Measurements from ENCODE around the gene SYK. TPM values are rescaled to one million over a fixed set of nuclear protein-coding genes. Genes with fewer than 3 reads are reported as not detected.
"Not testable (repeated sequence)": the region's sequence is repeated elsewhere in the genome, so short reads cannot be mapped to it uniquely, and the experiment has no call there.

The SYK gene
- total RNA-seq (2021; ENCODE audit: unreplicated experiment), result 9.0 TPM
- 2.5 and 4.8 TPM in 2 replicates for polyA plus RNA-seq (2012)
- Bru-seq, nascent RNA, result percentile 44 among the genes with signal in this experiment
- BruChase-seq, experiment 1, labeled RNA remaining after a 6-hour chase, result percentile 41 among the genes with signal in this experiment
- percentile 40 among the genes with signal in this experiment for BruChase-seq, experiment 2, labeled RNA remaining after a 2-hour chase
- long read RNA-seq, full-length matches to known transcripts, result 12 of 14 reads
- long read RNA-seq, partial matches to known transcripts, result 1 of 14 reads
- long read RNA-seq, other reads (novel, unspliced or antisense), result 1 of 14 reads

DNA sequence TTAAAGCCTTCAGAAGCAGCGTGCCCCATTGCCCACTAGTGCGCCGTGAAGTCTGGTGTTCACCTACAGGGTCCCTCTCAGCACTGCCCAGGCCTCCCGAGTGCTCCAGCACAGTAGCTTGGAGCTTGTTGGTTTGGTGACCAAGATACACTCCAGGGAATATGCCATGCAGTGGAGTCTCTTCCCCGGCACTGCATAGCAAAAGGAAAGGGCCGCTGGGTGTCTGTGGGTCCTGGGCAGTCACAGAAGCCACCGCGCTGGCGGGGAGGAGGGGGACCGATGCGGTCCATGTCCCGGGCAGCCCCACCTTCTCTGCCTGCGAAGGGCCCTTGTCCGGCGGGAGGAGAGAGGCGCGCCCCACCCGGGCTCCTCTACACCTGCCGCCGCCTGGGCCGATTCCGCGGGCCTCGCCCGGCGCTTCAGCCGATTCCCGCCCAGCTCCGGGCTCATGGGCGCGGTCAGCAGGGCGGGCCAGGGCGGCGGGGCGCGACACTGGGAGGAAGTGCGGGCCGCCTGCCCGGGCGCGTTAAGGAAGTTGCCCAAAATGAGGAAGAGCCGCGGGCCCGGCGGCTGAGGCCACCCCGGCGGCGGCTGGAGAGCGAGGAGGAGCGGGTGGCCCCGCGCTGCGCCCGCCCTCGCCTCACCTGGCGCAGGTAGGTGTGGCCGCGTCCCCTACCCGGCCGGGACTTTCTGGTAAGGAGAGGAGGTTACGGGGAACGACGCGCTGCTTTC lies at the start of gene SYK:
Gene SYK (plus strand): TSS at position 579 of the 732 bp plus-strand sequence. CDS start 42,080 bp downstream, outside the sequence.
- H3K27ac ChIP-seq (ENCODE audit: low read depth, low read length), result peak within 1 kb of the TSS; percentile 31; the same call in 1 of the 2 replicates
- peak within 1 kb of the TSS; percentile 46 for H3K9ac ChIP-seq (ENCODE audit: low read length)
- peak within 1 kb of the TSS; percentile 44 for H2AFZ ChIP-seq (ENCODE audit: low read depth, low read length, poor library complexity, severe bottlenecking)
- TF ChIP-seq, protein P1, sequence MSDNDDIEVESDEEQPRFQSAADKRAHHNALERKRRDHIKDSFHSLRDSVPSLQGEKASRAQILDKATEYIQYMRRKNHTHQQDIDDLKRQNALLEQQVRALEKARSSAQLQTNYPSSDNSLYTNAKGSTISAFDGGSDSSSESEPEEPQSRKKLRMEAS (IDR thresholded peaks at IDR 0.05), result peak; percentile 75
- no peak for TF ChIP-seq POLR2A (IDR thresholded peaks at IDR 0.05; ENCODE audit: borderline replicate concordance, extremely low read depth, insufficient read depth, insufficient read length)
- TF ChIP-seq POLR2AphosphoS5 (IDR thresholded peaks at IDR 0.05; ENCODE audit: low read depth, low read length), result peak; percentile 35; the same call in 1 of the 2 replicates
- TF ChIP-seq ZFX (IDR thresholded peaks at IDR 0.05), result peak; percentile 55; the same call in 1 of the 2 replicates
- no TSS peak for BruUV-seq (replicated peaks)
- H3K9me3 ChIP-seq (ENCODE audit: control insufficient read depth in 1 of 2, insufficient read depth in 1 of 2, low read depth in 1 of 2, low read length in 2 of 2), result no peaks in the 10 kb centered on the region
- peak; percentile 84 for ATAC-seq
- peak within 1 kb of the TSS; percentile 75 for H3K4me2 ChIP-seq (ENCODE audit: low read length)
- H3K4me3 ChIP-seq (replicated peaks in 1 of 2; ENCODE audit: low read depth in 1 of 2, low read length in 2 of 2), result peak within 1 kb of the TSS; percentile 50 to 57
- no peaks in the 10 kb centered on the region for H3K9me2 ChIP-seq (ENCODE audit: insufficient read depth)
- H3K79me2 ChIP-seq (ENCODE audit: insufficient read depth, low read length), result no peaks in the 10 kb centered on the region
- peaks cover 3 to 16% of the 10 kb centered on the region in 2 experiments for H3K4me1 ChIP-seq (ENCODE audit: control insufficient read depth in 1 of 2, insufficient read depth in 2 of 2, low read length in 2 of 2)
- intact Hi-C loops (cut with micrococcal nuclease), result no loop called here
- CTCF ChIA-PET, result no interaction called here
- H4K20me1 ChIP-seq (ENCODE audit: insufficient read depth), result no peaks in the 10 kb centered on the region
- RAD21 ChIA-PET (ENCODE audit: low non-redundant PET in 1 of 2, low total read pairs in 2 of 2, uncharacterized antibody in 2 of 2, unreplicated experiment in 2 of 2), result no interaction called here
- H3K36me3 ChIP-seq (ENCODE audit: control insufficient read depth in 1 of 2, insufficient read depth in 2 of 2, low read length in 2 of 2), result no peaks in the 10 kb centered on the region
- POLR2A ChIA-PET, result no interaction called here
- H3K27me3 ChIP-seq (ENCODE audit: insufficient read depth, low read length), result 0 out of 2 replicates have a peak, but pooled peaks cover 7% of the 10 kb centered on the region
- no peak for DNase-seq (ENCODE audit: low read depth, low spot score)

GRCh38 chr9:90755514-90756371 lies 45.9 kb upstream of the SYK start:
- H3K79me2 ChIP-seq (ENCODE audit: insufficient read depth, low read length); H3K4me3 ChIP-seq (replicated peaks in 1 of 2; ENCODE audit: low read depth in 1 of 2, low read length in 2 of 2); ATAC-seq; H4K20me1 ChIP-seq (ENCODE audit: insufficient read depth); POLR2A ChIA-PET; H3K36me3 ChIP-seq (ENCODE audit: control insufficient read depth in 1 of 2, insufficient read depth in 2 of 2, low read length in 2 of 2); H3K4me1 ChIP-seq (ENCODE audit: control insufficient read depth in 1 of 2, insufficient read depth in 2 of 2, low read length in 2 of 2); H3K27ac ChIP-seq (ENCODE audit: low read depth, low read length); H3K4me2 ChIP-seq (ENCODE audit: low read length); H2AFZ ChIP-seq (ENCODE audit: low read depth, low read length, poor library complexity, severe bottlenecking); H3K27me3 ChIP-seq (ENCODE audit: insufficient read depth, low read length); H3K9me3 ChIP-seq (ENCODE audit: control insufficient read depth in 1 of 2, insufficient read depth in 1 of 2, low read depth in 1 of 2, low read length in 2 of 2); H3K9ac ChIP-seq (ENCODE audit: low read length); BruUV-seq (replicated peaks); H3K9me2 ChIP-seq (ENCODE audit: insufficient read depth): not testable (repeated sequence)
- peak; percentile 26 for DNase-seq (ENCODE audit: low read depth, low spot score)
- intact Hi-C loops (cut with micrococcal nuclease), result loop anchor here (2.0 to 10.0 kb wide), 5 partner anchors 117 to 1158 kb away; no protein-coding TSS in a partner anchor
- TF ChIP-seq RAD21 (IDR thresholded peaks at IDR 0.05; ENCODE audit: low read depth) (peak; percentile 77), FOSL1 (IDR thresholded peaks at IDR 0.05; ENCODE audit: low read depth) (0 out of 2 replicates have a peak, but pooled peaks have one; percentile 25)
- TF ChIP-seq, protein P2, sequence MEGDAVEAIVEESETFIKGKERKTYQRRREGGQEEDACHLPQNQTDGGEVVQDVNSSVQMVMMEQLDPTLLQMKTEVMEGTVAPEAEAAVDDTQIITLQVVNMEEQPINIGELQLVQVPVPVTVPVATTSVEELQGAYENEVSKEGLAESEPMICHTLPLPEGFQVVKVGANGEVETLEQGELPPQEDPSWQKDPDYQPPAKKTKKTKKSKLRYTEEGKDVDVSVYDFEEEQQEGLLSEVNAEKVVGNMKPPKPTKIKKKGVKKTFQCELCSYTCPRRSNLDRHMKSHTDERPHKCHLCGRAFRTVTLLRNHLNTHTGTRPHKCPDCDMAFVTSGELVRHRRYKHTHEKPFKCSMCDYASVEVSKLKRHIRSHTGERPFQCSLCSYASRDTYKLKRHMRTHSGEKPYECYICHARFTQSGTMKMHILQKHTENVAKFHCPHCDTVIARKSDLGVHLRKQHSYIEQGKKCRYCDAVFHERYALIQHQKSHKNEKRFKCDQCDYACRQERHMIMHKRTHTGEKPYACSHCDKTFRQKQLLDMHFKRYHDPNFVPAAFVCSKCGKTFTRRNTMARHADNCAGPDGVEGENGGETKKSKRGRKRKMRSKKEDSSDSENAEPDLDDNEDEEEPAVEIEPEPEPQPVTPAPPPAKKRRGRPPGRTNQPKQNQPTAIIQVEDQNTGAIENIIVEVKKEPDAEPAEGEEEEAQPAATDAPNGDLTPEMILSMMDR (IDR thresholded peaks at IDR 0.05 in 2 of 3, conservative IDR thresholded peaks at IDR 0.05 in 1 of 3; ENCODE audit: borderline replicate concordance in 1 of 3, insufficient read depth in 1 of 3, low read depth in 2 of 3, low read length in 2 of 3), result peak; percentile 6 to 72 (median 56); a peak in 5 of 6 replicates
- ChIA-PET RAD21 (ENCODE audit: low non-redundant PET in 1 of 2, low total read pairs in 2 of 2, uncharacterized antibody in 2 of 2, unreplicated experiment in 2 of 2) (interaction anchor here in 1 of 2 experiments (1.2 kb wide), 1 partner anchor 437 kb away, joined by 3 read pairs; no protein-coding TSS in a partner anchor), CTCF (interaction anchor here (0.8 to 1.8 kb wide), 7 partner anchors 115 to 1162 kb away, joined by 3 to 11 read pairs (median 3); no protein-coding TSS in a partner anchor)

- H3K9ac ChIP-seq (ENCODE audit: low read length); H2AFZ ChIP-seq (ENCODE audit: low read depth, low read length, poor library complexity, severe bottlenecking); ATAC-seq; BruUV-seq (replicated peaks); H3K4me2 ChIP-seq (ENCODE audit: low read length); intact Hi-C loops (cut with micrococcal nuclease); H3K9me2 ChIP-seq (ENCODE audit: insufficient read depth); H3K27ac ChIP-seq (ENCODE audit: low read depth, low read length); POLR2A ChIA-PET; CTCF ChIA-PET; H3K4me1 ChIP-seq (ENCODE audit: control insufficient read depth in 1 of 2, insufficient read depth in 2 of 2, low read length in 2 of 2); H3K9me3 ChIP-seq (ENCODE audit: control insufficient read depth in 1 of 2, insufficient read depth in 1 of 2, low read depth in 1 of 2, low read length in 2 of 2); H3K36me3 ChIP-seq (ENCODE audit: control insufficient read depth in 1 of 2, insufficient read depth in 2 of 2, low read length in 2 of 2); H3K4me3 ChIP-seq (replicated peaks in 1 of 2; ENCODE audit: low read depth in 1 of 2, low read length in 2 of 2); RAD21 ChIA-PET (ENCODE audit: low non-redundant PET in 1 of 2, low total read pairs in 2 of 2, uncharacterized antibody in 2 of 2, unreplicated experiment in 2 of 2); H3K27me3 ChIP-seq (ENCODE audit: insufficient read depth, low read length); H3K79me2 ChIP-seq (ENCODE audit: insufficient read depth, low read length); H4K20me1 ChIP-seq (ENCODE audit: insufficient read depth); DNase-seq (ENCODE audit: low read depth, low spot score): not testable (repeated sequence)
Observed at GRCh38 chr9:90760577-90760976, 41.0 kb upstream of the SYK start.

All from HCT116 (cell line).